Fibroblast of pulmonary artery (primary cell): ENCODE results near the gene SSBP2.

Experiments used
- DNase-seq: peaks from one replicate; pipeline ENCODE4 v3.0.0-alpha.2; 2010; ENCODE audit warnings: low read depth
- H3K4me3 ChIP-seq: replicated peaks from 2 replicates; pipeline ENCODE4 v1.5.1; 2011; ENCODE audit warnings: low read depth, mild to moderate bottlenecking, control low read depth, low read length, moderate library complexity
- TF ChIP-seq, protein P1 (sequence below): IDR thresholded peaks from 2 replicates; pipeline ENCODE4 v1.5.1; 2011; ENCODE audit warnings: mild to moderate bottlenecking, control low read depth, low read length, inconsistent platforms; ENCODE audit errors: missing control alignments

Gene SSBP2

DNA sequence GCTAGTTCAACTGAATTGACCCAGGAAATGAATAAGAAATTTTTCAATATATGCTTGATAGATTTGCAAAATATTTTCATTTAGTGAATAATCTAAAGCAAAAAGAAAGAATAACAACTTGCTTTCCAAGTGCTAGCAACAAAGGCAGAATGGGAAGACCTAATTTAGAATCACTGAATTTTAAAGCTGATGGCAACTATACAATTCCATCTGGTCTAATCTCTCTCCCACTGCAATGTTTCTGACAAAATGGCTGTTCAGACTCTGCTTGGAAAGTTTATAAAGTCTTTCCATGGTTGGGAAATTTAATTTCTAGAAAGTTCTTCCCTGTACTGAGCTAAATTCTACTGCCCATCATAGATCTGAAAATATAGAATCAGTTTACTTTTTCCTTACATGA, 281.2 kb downstream of the SSBP2 start:
- no peak overlapping the region for H3K4me3 ChIP-seq
- TF ChIP-seq, protein P1, sequence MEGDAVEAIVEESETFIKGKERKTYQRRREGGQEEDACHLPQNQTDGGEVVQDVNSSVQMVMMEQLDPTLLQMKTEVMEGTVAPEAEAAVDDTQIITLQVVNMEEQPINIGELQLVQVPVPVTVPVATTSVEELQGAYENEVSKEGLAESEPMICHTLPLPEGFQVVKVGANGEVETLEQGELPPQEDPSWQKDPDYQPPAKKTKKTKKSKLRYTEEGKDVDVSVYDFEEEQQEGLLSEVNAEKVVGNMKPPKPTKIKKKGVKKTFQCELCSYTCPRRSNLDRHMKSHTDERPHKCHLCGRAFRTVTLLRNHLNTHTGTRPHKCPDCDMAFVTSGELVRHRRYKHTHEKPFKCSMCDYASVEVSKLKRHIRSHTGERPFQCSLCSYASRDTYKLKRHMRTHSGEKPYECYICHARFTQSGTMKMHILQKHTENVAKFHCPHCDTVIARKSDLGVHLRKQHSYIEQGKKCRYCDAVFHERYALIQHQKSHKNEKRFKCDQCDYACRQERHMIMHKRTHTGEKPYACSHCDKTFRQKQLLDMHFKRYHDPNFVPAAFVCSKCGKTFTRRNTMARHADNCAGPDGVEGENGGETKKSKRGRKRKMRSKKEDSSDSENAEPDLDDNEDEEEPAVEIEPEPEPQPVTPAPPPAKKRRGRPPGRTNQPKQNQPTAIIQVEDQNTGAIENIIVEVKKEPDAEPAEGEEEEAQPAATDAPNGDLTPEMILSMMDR = no peak
- DNase-seq = no peak

DNA sequence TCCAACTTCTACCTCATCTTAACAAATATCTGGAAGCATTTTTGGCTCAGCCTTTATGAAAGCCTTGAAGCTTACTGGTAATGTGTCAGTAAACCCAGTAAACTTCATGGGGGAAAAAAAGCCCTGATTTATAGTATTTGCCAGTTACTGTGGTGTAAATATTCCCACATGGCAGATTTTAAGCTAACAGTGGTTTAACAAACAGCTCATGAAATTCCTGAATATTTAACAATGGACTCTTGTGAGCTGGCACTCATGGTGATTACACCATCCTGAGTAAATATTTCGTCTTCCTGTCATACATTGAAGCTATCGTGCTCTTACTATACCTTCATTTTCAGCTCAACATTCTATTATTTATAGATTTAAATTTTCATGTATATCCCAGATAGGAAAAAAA, 300.0 kb downstream of the SSBP2 start:
- H3K4me3 ChIP-seq = no peak overlapping the region
- TF ChIP-seq, protein P1 = no peak
- DNase-seq = peak; percentile 72

DNA sequence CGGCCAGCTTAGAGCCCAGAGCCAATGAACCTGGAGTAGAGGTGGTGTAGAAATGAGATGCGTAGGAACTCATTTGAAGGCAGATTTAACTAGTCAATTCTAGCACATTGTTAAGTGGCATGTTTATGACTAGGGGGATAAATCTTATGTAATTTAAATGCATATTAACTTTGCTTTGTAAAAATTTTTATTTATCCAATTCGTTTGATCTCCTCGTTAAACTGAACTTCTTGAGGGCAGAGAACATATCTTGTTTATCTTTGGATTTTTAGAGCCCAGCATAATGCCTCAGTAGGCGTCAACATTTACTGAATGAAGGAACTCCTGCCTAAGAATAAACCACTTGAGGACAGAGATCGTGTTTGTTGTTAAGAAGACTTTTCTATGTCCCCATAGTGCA, 315.9 kb downstream of the SSBP2 start:
- TF ChIP-seq, protein P1 = no peak
- H3K4me3 ChIP-seq = no peak overlapping the region
- no peak for DNase-seq

DNA sequence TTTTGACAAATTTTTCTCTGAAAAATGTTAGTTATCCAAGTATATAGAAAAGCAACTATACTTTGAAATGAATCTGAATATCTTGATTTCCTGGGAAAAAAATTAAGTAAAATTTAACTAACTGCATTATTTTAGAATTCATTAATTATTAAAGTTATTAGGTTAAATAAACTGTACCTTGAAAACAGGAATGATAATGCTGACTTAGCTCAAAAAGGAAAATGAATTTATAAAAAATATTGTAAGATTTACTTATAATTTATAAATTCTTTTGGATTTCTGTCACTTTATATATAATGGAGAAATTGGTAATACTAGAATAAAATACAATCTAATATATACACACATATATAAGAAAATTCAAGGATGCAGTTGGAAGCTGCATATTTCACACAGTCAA, 320.9 kb downstream of the SSBP2 start:
- TF ChIP-seq, protein P1 = no peak
- no peak overlapping the region for H3K4me3 ChIP-seq
- DNase-seq = no peak

DNA sequence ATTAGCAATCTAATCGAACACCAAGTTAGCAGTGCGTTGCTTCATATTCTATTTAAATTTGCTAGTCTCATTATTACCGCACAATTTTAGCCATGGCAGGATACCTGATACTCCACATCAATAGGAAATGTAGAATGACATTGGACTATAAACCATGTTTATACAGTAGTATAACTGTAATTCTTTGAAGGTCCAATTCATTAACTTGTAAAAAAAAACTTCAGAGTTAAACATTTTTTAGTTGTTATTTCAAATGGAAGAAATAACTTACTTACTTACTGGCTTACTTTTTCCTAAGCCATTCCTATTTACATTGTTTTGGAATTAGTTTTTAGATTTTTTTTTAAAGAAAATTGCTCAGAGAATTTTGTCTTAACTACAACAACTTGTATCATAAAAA, 321.5 kb downstream of the SSBP2 start:
- DNase-seq = no peak
- H3K4me3 ChIP-seq = no peak overlapping the region
- TF ChIP-seq, protein P1 = no peak

DNA sequence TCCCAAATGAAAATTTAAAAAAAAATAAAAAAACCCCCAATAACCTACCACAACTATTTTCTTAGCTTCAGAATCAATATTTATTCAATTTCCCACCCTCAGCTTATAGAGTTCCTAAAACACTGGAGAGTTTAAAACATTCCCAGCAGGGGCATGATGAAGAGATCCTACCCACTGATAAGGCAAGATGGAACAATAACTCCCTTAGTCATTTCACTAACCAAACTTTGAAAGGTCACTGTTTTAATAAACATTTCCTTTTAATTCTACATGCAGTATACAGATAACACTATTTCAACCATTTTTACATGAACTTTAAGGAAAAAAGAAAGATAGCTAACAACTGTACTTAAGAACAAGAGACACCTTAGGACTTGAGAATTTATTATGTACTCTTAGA, 322.0 kb downstream of the SSBP2 start:
- no peak overlapping the region for H3K4me3 ChIP-seq
- peak; percentile 9 for DNase-seq
- TF ChIP-seq, protein P1 = no peak

DNA sequence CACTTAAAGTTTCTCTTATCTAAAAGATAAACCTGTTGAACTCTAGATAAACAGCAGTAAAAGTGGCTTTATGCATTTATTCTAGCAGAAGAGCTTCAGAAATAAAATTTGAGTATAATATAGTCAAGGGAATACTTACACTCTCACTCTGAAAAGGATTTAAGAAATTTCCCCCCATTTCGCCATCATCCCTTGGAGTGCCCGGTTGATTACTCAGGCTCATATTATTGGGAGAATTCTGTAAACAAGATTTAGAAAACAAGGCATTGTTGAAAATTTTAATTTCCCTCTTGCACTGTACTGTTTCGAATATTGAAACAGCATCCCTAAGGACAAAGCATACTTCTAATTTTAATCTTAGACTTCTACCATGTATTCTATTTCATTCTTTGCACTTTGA, 322.5 kb downstream of the SSBP2 start:
- H3K4me3 ChIP-seq = no peak overlapping the region
- TF ChIP-seq, protein P1 = no peak
- peak; percentile 43 for DNase-seq
